ENCODE measurements around the gene MCTP1. TPM values are rescaled to one million over a fixed set of nuclear protein-coding genes. Genes with fewer than 3 reads are reported as not detected.

Gene MCTP1
- total RNA-seq, 8 experiments from 2014 or later, result 1.3 to 8.3 (median 5.7) TPM

DNA sequence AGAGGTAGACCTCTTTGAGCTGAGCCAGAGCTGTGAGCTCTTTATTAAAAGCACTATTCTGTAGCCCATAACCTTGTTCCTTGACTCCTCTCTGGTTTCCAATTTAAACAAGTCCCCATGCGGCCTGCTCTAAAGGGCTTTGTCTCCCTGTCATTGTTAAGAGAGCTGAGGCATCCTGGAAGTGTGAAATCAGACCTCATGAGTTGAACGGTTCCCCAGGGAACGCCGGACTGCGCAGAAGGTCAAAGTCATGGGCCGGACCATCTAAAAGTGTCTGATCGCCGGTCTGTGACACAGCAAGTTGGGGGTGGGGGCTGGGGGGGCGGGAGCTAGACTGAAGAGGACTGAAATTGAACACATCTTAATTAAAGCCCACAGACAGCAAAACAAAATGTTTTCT, 400.6 kb downstream of the MCTP1 start:
- peak in 5 of 8 experiments; percentile 98 to 99 (median 98) for ATAC-seq (replicated peaks in 6 of 8)
- Histone ChIP-seq H3K4me3 (no peak overlapping the region), H3K27ac (peak overlapping the region in 1 of 2 donors; percentile 14), H3K4me1 (replicated peaks in 1 of 2) (peaks cover 26 to 47% of the 10 kb centered on the region in 2 donors)
- WGBS, 10 experiments, result 0 to 60% (median 0%) methylated on average over 1 to 5 of the region's 9 CpGs; no CpG with 5 or more reads in 4 of the 10 experiments
- in situ Hi-C loops (cut with MboI; ENCODE audit: low pct_unique_long_range_greater_than_20kb in 2 of 9, low sequenced_read_pairs in 9 of 9, unreplicated experiment in 9 of 9), result loop anchor here in 1 of 9 experiments (25.0 kb wide), 1 partner anchor 1297 kb away; the partner anchor contains the start of genes NR2F1 and NR2F1-AS1

DNA sequence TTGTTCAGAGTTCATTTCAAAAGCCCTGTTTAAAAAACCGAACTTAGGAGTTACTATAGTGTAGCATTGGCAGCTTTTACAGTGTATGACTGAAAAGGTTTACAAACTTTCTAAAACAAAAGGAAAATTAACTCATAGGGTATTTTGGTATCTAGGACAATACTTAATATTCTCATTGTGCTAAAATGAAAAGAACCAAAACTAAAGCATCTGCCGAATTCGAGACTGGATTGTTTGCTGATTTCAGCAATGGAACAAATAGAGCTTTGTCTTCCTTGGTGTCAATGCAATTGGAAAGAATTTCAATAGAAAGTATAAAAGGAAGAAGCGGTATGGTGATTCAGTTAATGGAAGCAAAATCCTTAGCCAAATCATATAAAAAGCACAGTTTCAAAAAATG, 412.4 kb downstream of the MCTP1 start:
- no peak overlapping the region for H3K27ac ChIP-seq
- H3K4me1 ChIP-seq (replicated peaks in 1 of 2), result peaks cover 15 to 26% of the 10 kb centered on the region in 2 donors
- 19 to 94% (median 63%) methylated on average over 3 to 4 of the region's 4 CpGs for WGBS, 10 experiments
- ATAC-seq (replicated peaks in 6 of 8), result no peak
- in situ Hi-C loops (cut with MboI; ENCODE audit: low pct_unique_long_range_greater_than_20kb in 2 of 9, low sequenced_read_pairs in 9 of 9, unreplicated experiment in 9 of 9), result loop anchor here in 4 of 9 experiments (25.0 kb wide), 2 partner anchors 1260 to 1285 kb away; partner anchors contain the start of genes NR2F1 (in 3 of the 4) and NR2F1-AS1 (in 3 of the 4)
- no peak overlapping the region for H3K4me3 ChIP-seq

DNA sequence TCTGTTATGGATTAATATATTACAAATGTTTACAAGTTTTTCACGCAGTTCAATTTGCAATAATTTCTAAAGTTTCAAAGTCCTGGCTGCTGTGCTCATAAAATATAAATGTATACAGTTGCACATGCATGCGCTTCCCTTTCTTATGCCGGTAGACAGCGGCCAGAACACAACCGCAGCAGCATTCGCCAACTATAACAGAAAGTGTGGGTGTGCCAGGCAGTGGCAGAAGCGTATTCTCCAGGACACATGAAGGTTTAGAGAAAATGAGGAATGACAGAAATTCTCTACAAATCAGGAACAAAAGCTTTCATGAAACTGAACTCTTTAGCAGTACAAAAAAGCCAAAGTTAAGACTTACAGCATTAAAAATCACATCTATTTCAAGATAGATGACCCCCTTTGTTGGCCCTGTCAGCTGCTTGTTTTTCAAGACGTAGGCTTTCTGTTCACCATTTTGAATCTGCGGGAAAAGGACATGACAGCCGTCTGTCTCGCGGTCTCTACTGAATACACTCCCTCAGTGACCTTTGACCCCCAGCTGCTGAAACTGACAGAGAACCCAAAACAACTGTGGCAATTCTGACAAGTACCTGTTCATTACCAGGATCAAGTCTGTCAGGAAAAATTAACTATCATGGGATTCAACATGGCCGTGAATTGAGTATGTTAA, 414.2 kb downstream of the MCTP1 start:
- in situ Hi-C loops (cut with MboI; ENCODE audit: low pct_unique_long_range_greater_than_20kb in 2 of 9, low sequenced_read_pairs in 9 of 9, unreplicated experiment in 9 of 9), result loop anchor here in 4 of 9 experiments (25.0 kb wide), 2 partner anchors 1258 to 1283 kb away; partner anchors contain the start of genes NR2F1 (in 3 of the 4) and NR2F1-AS1 (in 3 of the 4)
- H3K4me1 ChIP-seq (replicated peaks in 1 of 2), result peaks cover 17 to 34% of the 10 kb centered on the region in 2 donors
- WGBS, 10 experiments, result 52 to 100% (median 78%) methylated on average over 1 to 13 of the region's 13 CpGs

DNA sequence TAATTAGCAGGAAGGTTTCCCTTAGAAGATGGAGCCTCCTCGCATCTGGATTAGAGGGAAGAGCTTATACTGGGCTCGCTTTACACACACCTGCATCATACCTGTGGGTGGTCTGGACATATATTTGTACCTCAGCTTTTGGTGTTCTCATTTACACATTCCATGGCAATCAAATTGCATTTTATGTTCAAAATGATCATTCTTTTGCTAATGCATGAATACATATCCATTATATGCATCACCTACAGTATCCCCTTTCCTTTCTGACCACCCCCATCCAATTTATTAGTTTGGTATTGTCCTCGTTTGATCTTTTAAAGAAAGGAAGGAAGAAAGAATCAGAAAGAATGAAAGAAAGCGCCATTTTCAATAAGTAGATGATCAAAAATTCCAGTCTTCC, 415.0 kb downstream of the MCTP1 start:
- ATAC-seq (replicated peaks in 6 of 8), result no peak
- in situ Hi-C loops (cut with MboI; ENCODE audit: low pct_unique_long_range_greater_than_20kb in 2 of 9, low sequenced_read_pairs in 9 of 9, unreplicated experiment in 9 of 9), result loop anchor here in 4 of 9 experiments (25.0 kb wide), 2 partner anchors 1258 to 1283 kb away; partner anchors contain the start of genes NR2F1 (in 3 of the 4) and NR2F1-AS1 (in 3 of the 4)
- Histone ChIP-seq H3K27ac (no peak overlapping the region), H3K4me1 (replicated peaks in 1 of 2) (peaks cover 18 to 35% of the 10 kb centered on the region in 2 donors), H3K4me3 (no peak overlapping the region)
- 25 to 100% (median 90%) methylated on average over 1 to 4 of the region's 4 CpGs for WGBS, 10 experiments

More for the DNA sequence above, 414.2 kb downstream of the MCTP1 start:
- no peak overlapping the region for H3K4me3 ChIP-seq
- peak in 4 of 8 experiments; percentile 46 to 58 (median 54) for ATAC-seq (replicated peaks in 6 of 8)
- H3K27ac ChIP-seq, result no peak overlapping the region

DNA sequence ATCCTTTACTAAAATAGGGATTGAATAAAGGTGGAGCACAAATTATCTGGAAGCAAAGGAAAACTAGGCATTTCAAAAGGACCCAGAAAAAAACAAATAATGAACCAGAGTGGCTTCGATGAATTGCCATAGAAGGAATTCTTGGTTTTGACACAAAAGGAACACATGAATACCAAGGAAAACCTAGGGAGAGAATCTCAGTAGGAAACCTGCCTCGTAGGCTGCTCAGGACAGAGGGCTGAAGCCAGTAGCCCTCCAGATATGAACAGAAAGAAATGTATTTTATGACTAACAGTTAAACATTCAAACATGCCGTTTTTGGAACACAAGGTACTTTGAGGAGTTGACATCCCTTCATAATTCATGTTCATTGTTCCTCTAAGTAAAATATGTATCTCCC, 420.9 kb downstream of the MCTP1 start:
- 0 to 50% (median 33%) methylated on average over 1 to 3 of the region's 3 CpGs for WGBS, 10 experiments
- peaks cover 23 to 34% of the 10 kb centered on the region in 2 donors for H3K4me1 ChIP-seq (replicated peaks in 1 of 2)
- no peak overlapping the region for H3K4me3 ChIP-seq
- H3K27ac ChIP-seq, result no peak overlapping the region
- ATAC-seq (replicated peaks in 6 of 8), result no peak
- in situ Hi-C loops (cut with MboI; ENCODE audit: low pct_unique_long_range_greater_than_20kb in 2 of 9, low sequenced_read_pairs in 9 of 9, unreplicated experiment in 9 of 9), result loop anchor here in 4 of 9 experiments (25.0 kb wide), 2 partner anchors 1252 to 1277 kb away; partner anchors contain the start of genes NR2F1 (in 3 of the 4) and NR2F1-AS1 (in 3 of the 4)

DNA sequence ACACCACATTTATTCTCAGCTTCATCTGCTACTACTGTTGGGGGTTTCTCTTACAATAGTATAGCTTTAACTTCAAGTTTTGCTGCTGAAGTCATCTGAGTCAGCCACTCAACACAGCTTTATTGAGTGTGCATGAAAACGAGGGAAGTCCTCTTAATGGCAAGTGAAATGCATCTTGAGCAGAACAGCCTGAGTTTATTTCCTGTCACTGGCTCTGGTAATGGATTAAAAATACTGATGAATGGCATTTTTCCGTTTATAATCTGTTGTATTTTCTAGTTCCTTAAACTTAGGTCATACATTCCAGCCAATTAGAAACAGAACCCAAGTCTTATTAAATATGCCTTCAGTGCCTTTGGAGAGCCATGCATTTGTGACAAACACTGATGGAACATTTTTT, 427.8 kb downstream of the MCTP1 start:
- WGBS, 10 experiments, result 0 to 79% (median 37%) methylated on average over 1 to 2 of the region's 2 CpGs; no CpG with 5 or more reads in 2 of the 10 experiments
- in situ Hi-C loops (cut with MboI; ENCODE audit: low pct_unique_long_range_greater_than_20kb in 2 of 9, low sequenced_read_pairs in 9 of 9, unreplicated experiment in 9 of 9), result loop anchor here in 4 of 9 experiments (25.0 kb wide), 2 partner anchors 1245 to 1270 kb away; partner anchors contain the start of genes NR2F1 (in 3 of the 4) and NR2F1-AS1 (in 3 of the 4)
- peaks cover 22 to 23% of the 10 kb centered on the region in 2 donors for H3K4me1 ChIP-seq (replicated peaks in 1 of 2)
- no peak overlapping the region for H3K4me3 ChIP-seq
- peak in 5 of 8 experiments; percentile 47 to 82 (median 56) for ATAC-seq (replicated peaks in 6 of 8)
- H3K27ac ChIP-seq, result no peak overlapping the region

DNA sequence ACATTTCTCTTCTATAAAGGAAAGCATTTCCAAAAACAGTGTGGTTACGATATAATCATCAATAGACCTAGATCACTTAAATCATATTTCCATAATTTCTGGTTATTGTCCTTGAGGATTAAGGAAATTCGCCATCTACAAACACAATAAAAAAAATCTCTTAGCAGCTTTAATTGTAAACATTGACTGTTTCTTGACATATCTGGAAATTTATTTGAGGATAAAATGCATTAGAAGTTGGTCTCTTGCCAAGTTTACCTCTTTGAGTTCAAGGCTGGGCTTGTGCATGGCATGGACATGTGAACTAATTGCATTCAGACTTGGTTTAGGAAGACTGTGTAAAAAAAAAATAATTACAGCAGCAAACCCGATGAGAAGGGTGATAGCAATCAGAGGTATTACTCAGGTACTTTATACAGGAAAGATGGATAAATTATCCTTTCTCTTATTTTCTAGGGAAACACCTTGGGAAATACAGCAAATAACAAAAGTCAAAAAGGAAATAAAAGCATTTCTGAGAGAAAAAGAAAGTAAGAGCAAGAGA, 428.6 kb downstream of the MCTP1 start:
- no peak overlapping the region for H3K27ac ChIP-seq
- ATAC-seq (replicated peaks in 6 of 8), result peak in 3 of 8 experiments; percentile 21 to 61 (median 39)
- no peak overlapping the region for H3K4me3 ChIP-seq
- in situ Hi-C loops (cut with MboI; ENCODE audit: low pct_unique_long_range_greater_than_20kb in 2 of 9, low sequenced_read_pairs in 9 of 9, unreplicated experiment in 9 of 9), result loop anchor here in 4 of 9 experiments (25.0 kb wide), 2 partner anchors 1244 to 1269 kb away; partner anchors contain the start of genes NR2F1 (in 3 of the 4) and NR2F1-AS1 (in 3 of the 4)
- WGBS, 10 experiments, result 13 to 91% (median 82%) methylated on average over 2 to 3 of the region's 3 CpGs; no CpG with 5 or more reads in 2 of the 10 experiments
- H3K4me1 ChIP-seq (replicated peaks in 1 of 2), result peaks cover 22 to 23% of the 10 kb centered on the region in 2 donors

DNA sequence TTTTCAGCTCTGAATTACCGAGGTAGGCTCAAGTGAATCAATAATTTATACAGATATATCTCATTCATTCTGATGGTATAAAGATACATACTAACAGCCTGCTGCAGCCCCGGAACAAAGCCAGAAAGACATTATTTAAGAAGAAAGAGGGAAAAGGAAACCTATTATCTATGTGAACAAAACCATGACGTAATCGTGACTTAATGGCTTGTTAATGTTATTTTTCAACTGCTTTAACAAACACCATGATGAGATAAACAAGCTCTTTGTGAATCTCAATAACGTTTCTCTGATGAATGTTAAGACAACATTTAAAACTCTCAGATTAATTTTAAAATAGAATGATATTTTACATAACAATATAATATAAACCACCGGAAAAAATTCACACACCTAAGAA, 429.4 kb downstream of the MCTP1 start:
- 9 to 65% (median 55%) methylated on average over 1 to 6 of the region's 6 CpGs for WGBS, 10 experiments
- H3K27ac ChIP-seq, result no peak overlapping the region
- H3K4me3 ChIP-seq, result no peak overlapping the region
- in situ Hi-C loops (cut with MboI; ENCODE audit: low pct_unique_long_range_greater_than_20kb in 2 of 9, low sequenced_read_pairs in 9 of 9, unreplicated experiment in 9 of 9), result loop anchor here in 4 of 9 experiments (25.0 kb wide), 2 partner anchors 1243 to 1268 kb away; partner anchors contain the start of genes NR2F1 (in 3 of the 4) and NR2F1-AS1 (in 3 of the 4)
- peaks cover 22 to 23% of the 10 kb centered on the region in 2 donors for H3K4me1 ChIP-seq (replicated peaks in 1 of 2)
- peak in 3 of 8 experiments; percentile 35 to 63 (median 38) for ATAC-seq (replicated peaks in 6 of 8)

DNA sequence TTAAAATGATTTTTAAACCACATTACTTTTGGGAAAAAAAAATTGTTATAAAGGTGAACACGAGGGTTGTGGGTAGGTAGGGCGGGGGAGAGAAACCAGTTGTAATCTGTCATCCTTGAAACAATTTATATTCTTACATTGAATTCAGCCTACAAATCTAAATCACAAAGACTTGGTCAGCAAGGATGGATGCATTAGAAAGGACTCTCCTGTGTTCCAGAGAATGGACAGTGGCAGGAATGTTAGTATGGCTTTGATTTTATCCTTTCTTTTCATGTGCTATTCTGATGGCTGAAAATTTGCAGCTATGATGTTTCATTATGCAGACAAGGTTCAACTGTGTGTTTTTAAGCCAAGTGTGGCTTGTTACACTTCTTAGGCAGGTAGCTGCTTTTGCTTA, 431.8 kb downstream of the MCTP1 start:
- no peak overlapping the region for H3K4me3 ChIP-seq
- 15 to 60% (median 36%) methylated on average over 1 to 2 of the region's 2 CpGs for WGBS, 10 experiments
- H3K4me1 ChIP-seq (replicated peaks in 1 of 2), result peaks cover 27 to 32% of the 10 kb centered on the region in 2 donors
- peak in 3 of 8 experiments; percentile 34 to 58 (median 51) for ATAC-seq (replicated peaks in 6 of 8)
- no peak overlapping the region for H3K27ac ChIP-seq
- in situ Hi-C loops (cut with MboI; ENCODE audit: low pct_unique_long_range_greater_than_20kb in 2 of 9, low sequenced_read_pairs in 9 of 9, unreplicated experiment in 9 of 9), result loop anchor here in 4 of 9 experiments (25.0 kb wide), 2 partner anchors 1241 to 1266 kb away; partner anchors contain the start of genes NR2F1 (in 3 of the 4) and NR2F1-AS1 (in 3 of the 4)

DNA sequence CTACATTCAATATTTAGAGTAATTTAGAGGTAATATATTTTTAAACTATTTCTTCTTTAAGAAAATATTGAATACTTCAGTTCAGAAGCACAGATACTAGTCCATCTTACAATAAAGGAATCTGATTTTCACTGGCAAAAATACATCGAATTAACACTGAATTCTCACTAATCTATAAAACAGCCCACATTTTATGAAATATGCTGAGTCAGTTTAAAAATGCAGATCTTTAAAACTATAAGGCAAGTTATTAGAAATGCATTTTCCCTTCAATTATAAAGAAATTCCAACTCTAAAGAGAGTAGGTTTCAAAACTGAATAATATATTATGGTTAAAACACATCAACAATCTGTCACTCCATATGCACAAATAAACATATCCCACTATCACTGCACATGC, 433.9 kb downstream of the MCTP1 start:
- H3K27ac ChIP-seq, result no peak overlapping the region
- 0 to 90% (median 44%) methylated on average over 1 of the region's 1 CpG; no CpG with 5 or more reads in 3 of the 10 experiments for WGBS, 10 experiments
- in situ Hi-C loops (cut with MboI; ENCODE audit: low pct_unique_long_range_greater_than_20kb in 2 of 9, low sequenced_read_pairs in 9 of 9, unreplicated experiment in 9 of 9), result loop anchor here in 4 of 9 experiments (25.0 kb wide), 2 partner anchors 1239 to 1264 kb away; partner anchors contain the start of genes NR2F1 (in 3 of the 4) and NR2F1-AS1 (in 3 of the 4)
- ATAC-seq (replicated peaks in 6 of 8), result no peak
- peaks cover 17 to 27% of the 10 kb centered on the region in 2 donors for H3K4me1 ChIP-seq (replicated peaks in 1 of 2)
- H3K4me3 ChIP-seq, result no peak overlapping the region

DNA sequence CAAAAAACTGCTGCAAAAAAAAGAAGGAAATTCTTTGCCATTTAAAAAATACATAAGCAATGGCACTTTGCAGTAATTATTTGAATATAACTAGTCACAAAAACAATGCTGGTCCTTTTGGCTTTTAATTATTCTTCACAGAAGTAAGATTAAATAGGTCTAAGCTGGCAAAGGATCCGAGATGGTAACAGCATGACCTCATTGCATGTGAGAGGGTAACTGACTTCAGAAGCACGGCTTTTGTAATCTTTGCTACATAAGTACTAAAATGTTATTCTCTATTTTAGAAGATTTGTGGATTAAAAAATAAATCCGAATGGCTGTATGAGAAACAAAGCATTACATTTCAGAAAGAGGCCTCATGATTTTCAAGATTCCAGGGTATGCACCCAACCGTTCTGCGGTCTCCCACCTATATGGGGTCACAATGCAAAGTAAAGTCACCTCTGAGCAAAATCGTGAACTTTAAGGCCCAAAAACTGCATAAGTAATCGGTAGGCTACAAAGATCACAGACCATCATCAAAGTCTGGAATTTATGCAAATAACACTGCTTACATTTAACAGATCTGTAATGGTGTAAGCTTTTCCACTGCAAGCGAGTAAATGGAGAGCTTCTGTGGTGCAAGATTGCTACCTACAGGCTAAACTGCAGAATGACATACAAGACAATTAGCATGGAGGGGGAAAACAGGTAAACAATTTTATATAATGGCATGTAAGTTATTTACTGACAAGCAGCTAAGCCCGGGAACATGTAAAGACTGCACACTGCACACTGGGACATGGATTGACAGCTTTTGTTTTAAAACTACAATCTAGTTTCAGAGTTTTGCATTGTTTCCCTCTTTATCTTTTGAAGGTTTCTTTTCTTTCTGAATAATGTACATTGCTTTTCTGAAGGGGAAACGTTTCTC, 434.8 kb downstream of the MCTP1 start:
- WGBS, 10 experiments, result 0 to 36% (median 26%) methylated on average over 2 to 10 of the region's 10 CpGs
- H3K4me1 ChIP-seq (replicated peaks in 1 of 2), result peaks cover 10 to 20% of the 10 kb centered on the region in 2 donors
- peak; percentile 82 to 98 (median 89) for ATAC-seq (replicated peaks in 6 of 8)
- no peak overlapping the region for H3K27ac ChIP-seq
- in situ Hi-C loops (cut with MboI; ENCODE audit: low pct_unique_long_range_greater_than_20kb in 2 of 9, low sequenced_read_pairs in 9 of 9, unreplicated experiment in 9 of 9), result loop anchor here in 4 of 9 experiments (25.0 kb wide), 2 partner anchors 1238 to 1263 kb away; partner anchors contain the start of genes NR2F1 (in 3 of the 4) and NR2F1-AS1 (in 3 of the 4)
- no peak overlapping the region for H3K4me3 ChIP-seq
